Stomach (tissue), 4 donors: Measurements from ENCODE around the gene PTMA.

ENCODE experiments used
- POLR2A ChIP-seq, 4 donors: fragments of 450-650 bp; IDR thresholded peaks; one replicate each; pipeline ENCODE4 v1.6.1; 2016; ENCODE audit warnings: antibody characterized with exemption in 4 of 4, control low read depth in 2 of 4, mild to moderate bottlenecking in 1 of 4, moderate library complexity in 1 of 4
- POLR2AphosphoS5 ChIP-seq, 3 donors: sonication (generic); formaldehyde crosslinking; IDR thresholded peaks; one replicate each; pipeline ENCODE4 v1.6.1; 2016; ENCODE audit warnings: antibody characterized with exemption in 3 of 3

- peak; percentile 89 to 99 (median 99) for TF ChIP-seq POLR2AphosphoS5 (IDR thresholded peaks at IDR 0.05)
- TF ChIP-seq POLR2A (IDR thresholded peaks at IDR 0.05): no peak
Observed at GRCh38 chr2:231662028-231662810, 46.1 kb upstream of the PTMA start.
